Panc1 (cell line): ENCODE data around the gene NPAS3. TPM values are rescaled to one million over a fixed set of nuclear protein-coding genes. Genes with fewer than 3 reads are reported as not detected.

Experiments
- ATAC-seq: fragments of 200-7000 bp; cut with Tn5 transposase; 2 replicates; pipeline ENCODE4 v1.9.1; 2020; ENCODE audit warnings: mild to moderate bottlenecking, moderate library complexity
- BruUV-seq: library from RNA; stranded (reverse); fragments of 400-500 nt; replicated peaks from 2 replicates; lab custom pipeline; 2021; lab: Mats Ljungman, UMichigan
- CTCF ChIA-PET: fragments of 300-600 bp; sonication (Branson Sonifier 250); formaldehyde crosslinking; loops from one replicate; lab custom pipeline; 2022; ENCODE audit warnings: antibody characterized with exemption; lab: Charles Lee
- POLR2A ChIA-PET: fragments of 300-600 bp; sonication (Branson Sonifier 250); formaldehyde crosslinking; loops from one replicate; lab custom pipeline; 2022; ENCODE audit warnings: antibody characterized with exemption; lab: Charles Lee
- DNase-seq: peaks from one replicate; pipeline ENCODE4 v3.0.0-alpha.2; 2010; ENCODE audit warnings: low read depth, low spot score
- H3K27ac ChIP-seq: 2 replicates; pipeline ENCODE4 v1.5.1; 2011; ENCODE audit warnings: mild to moderate bottlenecking, low read length, inconsistent platforms
- H3K27me3 ChIP-seq: fragments of 200-500 bp; sonication (Bioruptor generic); 2 replicates; pipeline ENCODE4 v1.6.0; 2014; ENCODE audit warnings: low read length, inconsistent platforms; ENCODE audit not compliant: control insufficient read depth, insufficient read depth
- H3K36me3 ChIP-seq: fragments of 200-500 bp; sonication (Bioruptor generic); 2 replicates; pipeline ENCODE4 v1.5.1; 2014; ENCODE audit warnings: inconsistent platforms, mild to moderate bottlenecking, low read length, moderate library complexity; ENCODE audit not compliant: control insufficient read depth, insufficient read depth
- H3K4me1 ChIP-seq: 2 replicates; pipeline ENCODE4 v1.5.1; 2011; ENCODE audit warnings: inconsistent platforms, mild to moderate bottlenecking, low read length, moderate library complexity; ENCODE audit not compliant: control insufficient read depth, insufficient read depth
- H3K4me3 ChIP-seq, 2 experiments: 2 replicates each; pipeline ENCODE4 v1.5.1; 2011 to 2012; ENCODE audit warnings: low read depth in 2 of 2, low read length in 2 of 2, mild to moderate bottlenecking in 2 of 2, inconsistent platforms in 1 of 2, moderate library complexity in 1 of 2
- H3K9me3 ChIP-seq: fragments of 200-500 bp; sonication (Bioruptor generic); 2 replicates; pipeline ENCODE4 v1.5.1; 2014; ENCODE audit warnings: low read depth, mild to moderate bottlenecking, inconsistent platforms, low read length, moderate library complexity; ENCODE audit not compliant: control insufficient read depth, insufficient read depth
- CTCF ChIP-seq: fragments of 450-650 bp; IDR thresholded peaks from 2 replicates; pipeline ENCODE4 v1.5.1; 2017; ENCODE audit warnings: mild to moderate bottlenecking
- POLR2AphosphoS5 ChIP-seq: IDR thresholded peaks from 2 replicates; pipeline ENCODE4 v1.6.1; 2012; ENCODE audit warnings: mild to moderate bottlenecking, low read depth, low read length, moderate library complexity
- REST ChIP-seq, 2 experiments: IDR thresholded peaks; 2 replicates each; pipeline ENCODE4 v1.6.1; 2011 to 2012; ENCODE audit warnings: low read depth in 2 of 2, control low read depth in 1 of 2, low read length in 1 of 2, mild to moderate bottlenecking in 1 of 2, moderate library complexity in 1 of 2; ENCODE audit not compliant: insufficient read depth in 1 of 2
- SIN3A ChIP-seq: IDR thresholded peaks from 2 replicates; pipeline ENCODE4 v1.6.1; 2012; ENCODE audit warnings: low read depth, mild to moderate bottlenecking, low read length, moderate library complexity, borderline replicate concordance; ENCODE audit not compliant: insufficient read depth
- TCF7L2 ChIP-seq: IDR thresholded peaks from 2 replicates; pipeline ENCODE4 v1.6.1; 2011; ENCODE audit warnings: mild to moderate bottlenecking, low read depth, low read length, inconsistent platforms
- in situ Hi-C: cut with HindIII; loops from 2 replicates; pipeline ENCODE4 v1.10.0; 2016; ENCODE audit warnings: low sequenced_read_pairs, low pct_unique_long_range_greater_than_20kb
- intact Hi-C: fragments of 100-400 bp; cut with micrococcal nuclease; formaldehyde crosslinking; loops from one replicate; pipeline ENCODE4 v1.10.0; 2022; ENCODE audit not compliant: unreplicated experiment
- total RNA-seq: library from RNA; stranded (reverse); gene quantifications from one replicate; pipeline ENCODE4 v1.2.1, GENCODE V29; 2021; ENCODE audit not compliant: unreplicated experiment

Gene NPAS3
- total RNA-seq, 1 experiment from 2014 or later: 0.23 TPM

GRCh38 chr14:33450416-33450815, 511.7 kb downstream of the NPAS3 start:
- no TSS peak for BruUV-seq
- DNase-seq: no peak
- intact Hi-C loops: no loop called here
- ChIA-PET CTCF (no interaction called here), POLR2A (no interaction called here)
- ATAC-seq: no peak
- H3K27ac ChIP-seq: no peak overlapping the region
- H3K4me1 ChIP-seq: no peaks in the 10 kb centered on the region
- in situ Hi-C loops: no loop called here
- TF ChIP-seq POLR2AphosphoS5 (no peak), SIN3A (no peak), CTCF (no peak), TCF7L2 (no peak), REST (IDR thresholded peaks at IDR 0.05; ENCODE audit: insufficient read depth in 1 of 2, low read depth in 2 of 2, low read length in 1 of 2) (no peak)
- H3K36me3 ChIP-seq: no peaks in the 10 kb centered on the region
- H3K27me3 ChIP-seq: no peaks in the 10 kb centered on the region
- H3K9me3 ChIP-seq: no peaks in the 10 kb centered on the region
- H3K4me3 ChIP-seq: no peak overlapping the region

- CTCF ChIA-PET: no interaction called here
- intact Hi-C loops (no loop called here), in situ Hi-C loops (no loop called here)
- H3K9me3 ChIP-seq: no peaks in the 10 kb centered on the region
- no peaks in the 10 kb centered on the region for H3K36me3 ChIP-seq
- H3K4me1 ChIP-seq: no peaks in the 10 kb centered on the region
- no peak overlapping the region for H3K4me3 ChIP-seq
- no peaks in the 10 kb centered on the region for H3K27me3 ChIP-seq
- POLR2A ChIA-PET: no interaction called here
- ATAC-seq: no peak
- no TSS peak for BruUV-seq
- TF ChIP-seq CTCF (no peak), SIN3A (no peak), POLR2AphosphoS5 (no peak), TCF7L2 (no peak), REST (IDR thresholded peaks at IDR 0.05; ENCODE audit: insufficient read depth in 1 of 2, low read depth in 2 of 2, low read length in 1 of 2) (no peak)
- H3K27ac ChIP-seq: no peak overlapping the region
- DNase-seq: no peak
Observed at GRCh38 chr14:33451211-33451610, 512.5 kb downstream of the NPAS3 start.
